Measurements from ENCODE around the gene PRSS36.

DNA sequence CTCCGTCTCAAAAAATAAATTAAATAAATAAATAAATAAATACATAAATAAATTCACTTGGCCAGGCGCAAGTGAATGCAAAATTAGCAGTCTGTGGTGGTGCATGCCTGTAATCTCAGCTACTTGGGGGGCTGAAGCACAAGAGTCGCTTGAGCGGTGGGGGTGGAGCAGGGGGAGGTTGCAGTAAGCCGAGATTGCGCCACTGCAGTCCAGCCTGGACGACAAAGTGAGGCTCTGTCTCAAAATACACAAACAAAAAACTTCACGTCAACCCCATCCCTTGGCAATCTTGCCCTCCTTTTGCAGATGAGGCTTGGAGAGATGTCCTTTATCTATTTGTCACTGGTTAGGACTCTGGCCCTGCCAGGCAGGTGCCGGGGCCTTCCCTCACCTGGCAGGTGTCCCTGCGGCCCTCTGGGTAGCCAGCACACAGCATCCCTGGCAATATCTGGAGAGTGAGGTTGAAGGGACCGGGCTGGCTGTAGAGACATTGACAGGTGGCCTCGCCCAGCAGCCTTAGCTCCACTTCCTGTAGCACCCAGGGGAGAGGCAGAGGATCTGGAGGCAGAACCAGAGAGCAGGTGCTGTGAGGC, 4.4 kb downstream of the PRSS36 start:
- TF ChIP-seq, protein P1, sequence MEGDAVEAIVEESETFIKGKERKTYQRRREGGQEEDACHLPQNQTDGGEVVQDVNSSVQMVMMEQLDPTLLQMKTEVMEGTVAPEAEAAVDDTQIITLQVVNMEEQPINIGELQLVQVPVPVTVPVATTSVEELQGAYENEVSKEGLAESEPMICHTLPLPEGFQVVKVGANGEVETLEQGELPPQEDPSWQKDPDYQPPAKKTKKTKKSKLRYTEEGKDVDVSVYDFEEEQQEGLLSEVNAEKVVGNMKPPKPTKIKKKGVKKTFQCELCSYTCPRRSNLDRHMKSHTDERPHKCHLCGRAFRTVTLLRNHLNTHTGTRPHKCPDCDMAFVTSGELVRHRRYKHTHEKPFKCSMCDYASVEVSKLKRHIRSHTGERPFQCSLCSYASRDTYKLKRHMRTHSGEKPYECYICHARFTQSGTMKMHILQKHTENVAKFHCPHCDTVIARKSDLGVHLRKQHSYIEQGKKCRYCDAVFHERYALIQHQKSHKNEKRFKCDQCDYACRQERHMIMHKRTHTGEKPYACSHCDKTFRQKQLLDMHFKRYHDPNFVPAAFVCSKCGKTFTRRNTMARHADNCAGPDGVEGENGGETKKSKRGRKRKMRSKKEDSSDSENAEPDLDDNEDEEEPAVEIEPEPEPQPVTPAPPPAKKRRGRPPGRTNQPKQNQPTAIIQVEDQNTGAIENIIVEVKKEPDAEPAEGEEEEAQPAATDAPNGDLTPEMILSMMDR (IDR thresholded peaks at IDR 0.05; ENCODE audit: insufficient read depth, low read length, poor library complexity, severe bottlenecking) = no peak
- TF ChIP-seq EZH2phosphoT487 (conservative IDR thresholded peaks at IDR 0.05; ENCODE audit: low read length) = no peak
